Spinal cord (tissue), 10 donors: Measurements from ENCODE around the gene PRMT3. TPM values are rescaled to one million over a fixed set of nuclear protein-coding genes. Genes with fewer than 3 reads are reported as not detected.

Source experiments
- DNase-seq, 6 donors: peaks; one replicate each; pipeline versions ENCODE4 v3.0.0 to v3.0.0-alpha.2; 2013 to 2015; ENCODE audit warnings: low spot score in 6 of 6, low read depth in 4 of 6
- H3K27ac ChIP-seq: one replicate; pipeline ENCODE4 v1.5.1; 2013; ENCODE audit warnings: low read depth, low read length, control low read depth
- H3K27me3 ChIP-seq: one replicate; pipeline ENCODE4 v1.6.1; 2013; ENCODE audit warnings: low read length; ENCODE audit not compliant: control insufficient read depth, insufficient read depth
- H3K36me3 ChIP-seq: one replicate; pipeline ENCODE4 v1.6.1; 2013; ENCODE audit warnings: low read length; ENCODE audit not compliant: control insufficient read depth, insufficient read depth
- H3K4me1 ChIP-seq: one replicate; pipeline ENCODE4 v1.6.1; 2013; ENCODE audit warnings: low read length; ENCODE audit not compliant: control insufficient read depth, insufficient read depth
- H3K4me3 ChIP-seq: one replicate; pipeline ENCODE4 v1.5.1; 2013; ENCODE audit warnings: low read depth, low read length, control low read depth
- H3K9me3 ChIP-seq: one replicate; pipeline ENCODE4 v1.6.1; 2013; ENCODE audit warnings: low read length; ENCODE audit not compliant: control insufficient read depth, insufficient read depth
- WGBS: methylation state at CpG from one replicate; pipeline ENCODE4 v1.1.5; 2013; ENCODE audit warnings: missing lambda C conversion rate; ENCODE audit not compliant: insufficient coverage; 5-methylcytosine and 5-hydroxymethylcytosine counted together
- polyA plus RNA-seq, 2 donors: library from polyadenylated mRNA; unstranded; fragments of 120-200 nt; gene quantifications; one replicate each; pipeline ENCODE4 v1.2.1, GENCODE V29; 2013; ENCODE audit not compliant: insufficient read length in 2 of 2
- total RNA-seq, 2 donors: library from RNA; depleted of rRNA in 1 of 2; stranded (reverse); fragments of 120-200 nt in 1 of 2; fragments of >200 nt in 1 of 2; gene quantifications; one replicate each; pipeline versions ENCODE4 v1.2.3 to v1.2.4, GENCODE V29; 2013 to 2014
- donor health status: healthy.

The PRMT3 gene
- total and polyA plus RNA-seq, 4 donors: 17.5 to 27.7 (median 21.8) TPM

DNA sequence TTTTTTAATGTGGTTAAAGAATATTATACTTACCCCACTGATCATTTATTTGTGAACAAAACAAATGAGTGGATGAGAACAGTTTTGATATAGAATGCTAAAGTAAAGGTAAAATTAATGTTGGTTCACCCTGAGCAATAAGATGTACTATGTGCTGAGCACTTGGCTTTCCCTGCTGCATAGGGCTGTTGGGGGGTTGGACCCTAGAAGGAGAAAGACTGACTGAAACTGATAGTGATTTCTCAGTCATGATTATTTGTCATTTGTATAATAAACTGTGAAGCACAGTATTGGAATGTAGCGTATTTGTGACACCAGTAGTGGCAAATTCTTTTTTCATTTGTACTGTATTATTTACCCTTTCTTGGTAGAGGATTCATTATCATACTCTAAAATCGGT lies 63.3 kb downstream of the PRMT3 start:
- no peaks in the 10 kb centered on the region for H3K9me3 ChIP-seq
- DNase-seq: no peak
- no peaks in the 10 kb centered on the region for H3K36me3 ChIP-seq
- no peaks in the 10 kb centered on the region for H3K4me1 ChIP-seq
- no peaks in the 10 kb centered on the region for H3K27me3 ChIP-seq
- WGBS: no CpG with 5 or more reads among the region's 2 CpGs
- no peak overlapping the region for H3K4me3 ChIP-seq
- no peak overlapping the region for H3K27ac ChIP-seq

DNA sequence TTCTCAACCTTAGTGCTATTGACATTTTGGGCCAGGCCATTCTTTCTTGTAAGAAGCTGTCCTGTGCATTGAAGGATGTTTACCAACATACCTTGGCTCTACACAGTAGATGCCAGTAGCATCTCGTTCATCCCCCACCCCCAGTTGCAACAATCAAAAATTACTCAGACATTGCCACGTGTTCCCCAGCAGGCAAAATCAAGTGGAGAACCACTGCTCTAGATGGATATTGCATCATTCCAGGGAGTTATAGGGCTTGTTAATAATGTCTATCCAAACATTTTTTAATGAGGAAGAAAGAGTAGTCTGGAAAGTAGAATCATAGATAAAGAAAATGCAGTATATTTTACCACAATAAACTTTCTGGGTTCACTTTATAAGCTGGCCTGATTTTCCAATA lies 64.1 kb downstream of the PRMT3 start:
- Histone ChIP-seq H3K4me1 (no peaks in the 10 kb centered on the region), H3K36me3 (no peaks in the 10 kb centered on the region), H3K9me3 (no peaks in the 10 kb centered on the region), H3K27me3 (no peaks in the 10 kb centered on the region), H3K27ac (no peak overlapping the region), H3K4me3 (no peak overlapping the region)
- WGBS: no CpG with 5 or more reads among the region's 2 CpGs
- DNase-seq: no peak

DNA sequence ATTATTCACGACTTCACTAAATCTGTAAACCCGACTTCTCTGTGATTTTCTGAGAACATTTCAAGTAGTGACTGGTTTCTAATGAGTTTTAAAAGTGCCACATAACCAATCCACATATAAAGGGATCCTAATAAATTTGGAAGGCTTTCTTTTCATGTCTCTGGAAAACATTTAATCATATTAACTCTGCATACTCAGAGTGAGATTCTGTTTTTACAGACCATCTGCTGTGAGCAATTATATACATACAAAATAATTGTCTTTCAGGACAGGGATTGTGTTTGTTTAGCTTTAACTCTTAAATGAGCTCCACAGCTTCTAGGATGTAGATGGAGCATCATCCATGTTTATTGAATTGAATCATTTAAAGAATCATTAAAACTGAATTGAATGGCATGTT lies 65.1 kb downstream of the PRMT3 start:
- H3K27me3 ChIP-seq: no peaks in the 10 kb centered on the region
- WGBS: no CpG with 5 or more reads among the region's 2 CpGs
- no peak overlapping the region for H3K4me3 ChIP-seq
- H3K4me1 ChIP-seq: no peaks in the 10 kb centered on the region
- no peak overlapping the region for H3K27ac ChIP-seq
- DNase-seq: peak in 1 of 6 donors; percentile 13
- H3K36me3 ChIP-seq: no peaks in the 10 kb centered on the region
- no peaks in the 10 kb centered on the region for H3K9me3 ChIP-seq

DNA sequence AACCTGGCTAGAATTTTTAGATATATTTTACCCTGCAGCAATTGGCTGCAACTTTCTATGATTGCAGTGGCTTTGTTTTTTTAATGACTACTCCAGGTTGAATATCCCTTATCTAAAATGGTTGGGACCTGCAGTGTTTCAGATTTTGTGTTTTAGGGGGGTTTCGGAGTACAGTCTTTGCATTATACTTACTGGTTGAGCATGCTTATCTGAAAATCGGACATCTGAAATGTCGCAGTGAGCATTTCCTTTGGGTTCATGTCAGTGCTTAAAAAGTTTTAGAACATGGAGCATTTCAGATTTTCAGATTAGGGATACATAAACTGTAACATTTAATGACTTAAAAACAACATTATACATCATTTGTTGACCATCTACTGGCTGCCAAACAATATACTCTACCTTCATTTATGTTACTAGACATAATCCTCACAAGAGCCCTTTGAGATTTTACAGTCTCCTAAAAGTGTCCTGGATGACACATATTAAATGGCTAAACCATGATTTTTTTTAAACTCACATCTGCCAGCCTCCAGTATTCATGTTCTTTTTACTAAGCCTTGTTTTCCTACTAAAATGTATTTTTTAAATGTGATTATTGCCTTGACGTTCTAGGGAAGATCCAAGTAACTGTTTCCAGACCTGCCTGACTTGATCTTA lies 66.3 kb downstream of the PRMT3 start:
- Histone ChIP-seq H3K27me3 (no peaks in the 10 kb centered on the region), H3K36me3 (no peaks in the 10 kb centered on the region), H3K4me3 (no peak overlapping the region), H3K9me3 (no peaks in the 10 kb centered on the region), H3K4me1 (no peaks in the 10 kb centered on the region), H3K27ac (no peak overlapping the region)
- DNase-seq: no peak
- WGBS: 90% methylated on average over 2 of the region's 4 CpGs

DNA sequence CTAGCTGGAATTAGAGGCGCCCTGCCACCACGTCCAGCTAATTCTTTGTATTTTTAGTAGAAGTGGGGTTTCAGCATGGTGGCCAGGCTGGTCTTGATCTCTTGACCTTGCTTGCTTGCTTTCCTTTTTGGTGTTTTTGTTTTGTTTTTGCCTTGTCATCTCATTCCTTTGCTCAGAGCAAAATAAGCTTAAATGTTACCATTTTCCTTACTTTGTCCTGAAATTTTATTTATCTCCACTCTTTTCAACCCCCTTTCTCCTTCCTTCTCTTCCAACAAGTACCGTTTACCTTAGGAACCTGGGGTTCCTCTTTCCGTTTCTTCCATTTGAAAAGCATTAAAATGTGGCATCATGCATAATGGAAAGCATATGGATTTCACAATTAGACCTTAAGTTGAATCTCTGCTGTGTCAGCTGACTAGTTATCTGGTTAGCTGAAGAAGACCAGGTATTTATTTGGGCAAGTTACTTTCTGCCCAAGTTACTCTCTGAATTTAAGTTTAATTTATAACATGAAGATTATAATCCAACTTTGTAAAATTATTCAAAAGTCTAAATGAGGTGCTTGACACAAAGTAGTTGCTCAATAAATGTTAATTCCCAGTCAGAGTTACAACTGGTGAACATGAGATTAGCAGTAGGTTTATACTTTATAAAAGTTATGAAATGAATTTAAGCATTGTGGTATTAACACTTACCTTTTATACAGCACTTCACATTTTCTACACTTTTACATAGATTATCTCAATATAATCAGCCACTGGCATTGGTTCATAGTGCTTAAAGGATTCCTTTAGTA lies 69.7 kb downstream of the PRMT3 start:
- no peak for DNase-seq
- no peaks in the 10 kb centered on the region for H3K27me3 ChIP-seq
- H3K27ac ChIP-seq: no peak overlapping the region
- H3K4me3 ChIP-seq: no peak overlapping the region
- H3K36me3 ChIP-seq: no peaks in the 10 kb centered on the region
- no peaks in the 10 kb centered on the region for H3K9me3 ChIP-seq
- H3K4me1 ChIP-seq: no peaks in the 10 kb centered on the region
- 80% methylated on average over 1 of the region's 4 CpGs for WGBS

DNA sequence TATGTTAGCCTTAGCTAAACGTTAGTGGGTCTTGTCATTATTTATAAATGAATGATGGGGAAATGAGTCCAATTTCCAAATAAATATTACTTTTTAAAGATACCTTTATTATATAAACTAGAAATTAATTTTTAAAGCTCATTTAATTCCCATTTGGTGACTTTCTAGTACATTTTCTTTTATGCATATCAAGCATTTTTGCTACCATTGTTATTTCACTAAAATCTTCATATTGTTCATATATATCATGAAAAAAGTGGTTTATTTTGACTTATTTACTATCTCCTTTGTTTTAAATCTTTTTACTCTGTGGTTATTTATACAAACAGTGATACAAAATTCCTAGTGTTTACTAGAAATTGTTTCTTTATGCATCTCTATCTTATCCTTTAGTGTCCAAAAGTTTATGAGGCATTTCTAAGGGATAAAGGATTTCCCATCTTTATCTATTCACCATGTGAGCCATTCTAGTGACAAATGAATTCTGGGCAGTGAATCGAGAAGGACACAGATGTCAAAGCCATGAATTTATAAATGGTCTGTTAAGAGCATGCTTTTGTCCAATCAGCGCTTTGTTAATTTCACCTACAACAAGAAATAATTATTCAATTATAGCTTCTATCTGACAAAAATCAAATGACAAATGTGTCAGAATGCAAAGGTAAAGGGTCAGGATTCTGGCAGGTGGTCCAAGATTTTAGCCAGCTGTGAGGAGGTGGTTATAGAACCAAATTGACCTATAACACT lies 70.6 kb downstream of the PRMT3 start:
- no CpG with 5 or more reads among the region's 3 CpGs for WGBS
- no peaks in the 10 kb centered on the region for H3K4me1 ChIP-seq
- no peak overlapping the region for H3K27ac ChIP-seq
- no peaks in the 10 kb centered on the region for H3K27me3 ChIP-seq
- H3K36me3 ChIP-seq: no peaks in the 10 kb centered on the region
- no peak overlapping the region for H3K4me3 ChIP-seq
- peak in 1 of 6 donors; percentile 76 for DNase-seq
- H3K9me3 ChIP-seq: no peaks in the 10 kb centered on the region

DNA sequence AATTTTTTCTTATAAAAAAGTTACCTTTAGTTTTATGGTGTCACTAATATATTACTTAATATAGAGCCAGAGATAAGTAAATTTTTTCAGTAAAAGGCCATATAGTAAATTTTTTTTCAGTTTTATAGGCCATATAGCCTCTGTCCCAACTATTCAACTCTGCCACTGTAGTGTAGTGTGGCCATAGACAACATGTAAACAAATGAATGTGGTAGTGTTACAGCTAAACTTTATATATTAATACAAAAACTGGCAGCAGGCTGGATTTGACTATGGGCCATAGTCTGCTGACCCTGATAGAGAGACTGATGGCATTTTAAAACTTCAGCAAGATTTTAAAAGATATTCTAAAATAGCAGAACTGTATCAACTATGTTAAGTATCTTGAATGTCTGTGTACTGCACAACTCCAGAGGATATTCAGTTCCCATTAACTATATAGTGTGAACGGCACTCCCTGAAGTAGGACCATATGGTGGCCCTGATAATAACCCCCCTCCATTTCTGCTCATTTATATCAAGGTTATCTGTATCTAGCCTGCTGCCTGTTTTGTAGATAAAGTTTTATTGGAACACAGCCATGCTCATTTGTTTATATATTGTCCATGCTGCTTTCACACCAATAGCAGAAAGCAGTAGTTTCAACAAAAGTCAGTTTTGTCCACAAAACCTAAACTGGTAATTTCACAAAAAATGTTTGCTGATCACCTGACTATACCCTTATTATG lies 71.6 kb downstream of the PRMT3 start:
- WGBS: no CpG with 5 or more reads among the region's 1 CpG
- H3K36me3 ChIP-seq: no peaks in the 10 kb centered on the region
- H3K27ac ChIP-seq: no peak overlapping the region
- no peaks in the 10 kb centered on the region for H3K9me3 ChIP-seq
- H3K4me3 ChIP-seq: no peak overlapping the region
- H3K27me3 ChIP-seq: no peaks in the 10 kb centered on the region
- DNase-seq: no peak
- H3K4me1 ChIP-seq: no peaks in the 10 kb centered on the region

DNA sequence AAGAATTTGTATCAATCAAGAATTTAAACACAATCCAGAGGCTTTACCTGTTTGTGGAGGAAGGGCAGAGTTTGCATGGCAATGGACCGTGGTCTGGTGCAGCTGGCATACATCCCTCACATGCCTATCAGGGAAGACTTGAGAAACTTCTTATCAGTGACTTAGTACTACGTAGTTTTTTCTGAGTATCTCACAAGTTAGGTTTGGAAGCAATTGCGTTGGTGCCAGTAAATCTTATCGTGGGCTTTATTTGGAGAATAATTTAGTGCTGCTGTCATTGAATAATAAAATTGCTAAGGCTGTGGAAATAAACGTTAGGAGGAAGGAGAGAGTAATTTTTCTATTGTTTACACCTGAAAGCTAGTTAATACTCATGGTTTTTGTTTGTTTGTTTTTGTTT lies 72.3 kb downstream of the PRMT3 start:
- no peak overlapping the region for H3K4me3 ChIP-seq
- no peaks in the 10 kb centered on the region for H3K9me3 ChIP-seq
- no peaks in the 10 kb centered on the region for H3K36me3 ChIP-seq
- H3K27ac ChIP-seq: no peak overlapping the region
- DNase-seq: no peak
- no peaks in the 10 kb centered on the region for H3K4me1 ChIP-seq
- 69% methylated on average over 4 of the region's 5 CpGs for WGBS
- H3K27me3 ChIP-seq: no peaks in the 10 kb centered on the region

DNA sequence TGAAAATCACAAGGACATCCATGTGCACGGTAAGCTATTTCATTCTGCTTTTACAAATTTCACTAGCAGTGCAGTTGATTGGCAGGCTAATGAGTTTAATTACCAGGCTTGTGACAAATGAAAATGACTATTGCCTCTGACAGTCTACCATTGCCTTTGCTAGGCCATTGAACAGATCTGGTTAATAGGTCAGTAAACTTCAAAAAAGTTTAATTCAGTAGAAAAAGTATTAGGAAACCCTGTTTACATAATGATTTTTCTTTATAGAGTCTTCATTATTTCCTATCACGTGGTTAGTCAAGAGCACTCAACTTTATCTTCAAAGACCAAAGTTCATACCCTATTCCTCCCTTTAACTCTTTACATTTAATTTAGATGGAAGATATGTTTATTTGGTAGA lies 77.0 kb downstream of the PRMT3 start:
- Histone ChIP-seq H3K4me1 (no peaks in the 10 kb centered on the region), H3K4me3 (no peak overlapping the region), H3K27me3 (no peaks in the 10 kb centered on the region), H3K36me3 (no peaks in the 10 kb centered on the region), H3K27ac (no peak overlapping the region), H3K9me3 (no peaks in the 10 kb centered on the region)
- peak in 1 of 6 donors; percentile 2 for DNase-seq
- no CpG with 5 or more reads among the region's 2 CpGs for WGBS
